Parathyroid adenoma (tissue), 2 donors: ENCODE data around the gene TBC1D16.

Experiments
- H2AFZ ChIP-seq: fragments of 300-600 bp; sonication (generic); one replicate; pipeline ENCODE4 v1.7.0; 2017; ENCODE audit warnings: antibody characterized with exemption, mild to moderate bottlenecking
- H3K27ac ChIP-seq: fragments of 300-600 bp; sonication (generic); one replicate; pipeline ENCODE4 v1.7.0; 2017
- H3K27me3 ChIP-seq: fragments of 300-600 bp; sonication (generic); one replicate; pipeline ENCODE4 v1.7.0; 2017; ENCODE audit warnings: low read length; ENCODE audit not compliant: control insufficient read depth, insufficient read depth
- H3K36me3 ChIP-seq: fragments of 300-600 bp; sonication (generic); one replicate; pipeline ENCODE4 v1.7.0; 2017; ENCODE audit warnings: low read length; ENCODE audit not compliant: control insufficient read depth, insufficient read depth
- H3K4me1 ChIP-seq: fragments of 300-600 bp; sonication (generic); one replicate; pipeline ENCODE4 v1.7.0; 2017; ENCODE audit warnings: control low read depth
- H3K4me2 ChIP-seq: fragments of 300-600 bp; sonication (generic); one replicate; pipeline ENCODE4 v1.7.0; 2017; ENCODE audit warnings: low read length
- H3K4me3 ChIP-seq: fragments of 300-600 bp; sonication (generic); one replicate; pipeline ENCODE4 v1.7.0; 2017; ENCODE audit warnings: low read depth, low read length
- H3K79me2 ChIP-seq: fragments of 300-600 bp; sonication (generic); one replicate; pipeline ENCODE4 v1.7.0; 2017; ENCODE audit warnings: control low read depth
- H3K9ac ChIP-seq: fragments of 300-600 bp; sonication (generic); one replicate; pipeline ENCODE4 v1.7.0; 2017; ENCODE audit warnings: mild to moderate bottlenecking
- H3K9me3 ChIP-seq: fragments of 300-600 bp; sonication (generic); one replicate; pipeline ENCODE4 v1.7.0; 2017; ENCODE audit warnings: low read length; ENCODE audit not compliant: control insufficient read depth
- CTCF ChIP-seq: fragments of 300-600 bp; sonication (generic); IDR thresholded peaks from one replicate; pipeline ENCODE4 v1.7.0; 2017; ENCODE audit warnings: antibody characterized with exemption, mild to moderate bottlenecking
- donor health status: primary hyperparathyroidism.

TBC1D16 gene

GRCh38 chr17:79981661-79982101, 54.0 kb downstream of the TBC1D16 start:
- Histone ChIP-seq H3K9me3 (no peaks in the 10 kb centered on the region), H3K4me3 (no peak overlapping the region), H3K27ac (no peak overlapping the region), H3K9ac (no peak overlapping the region), H2AFZ (no peak overlapping the region), H3K79me2 (peaks cover 5% of the 10 kb centered on the region), H3K4me1 (no peaks in the 10 kb centered on the region), H3K27me3 (no peaks in the 10 kb centered on the region), H3K4me2 (no peak overlapping the region), H3K36me3 (no peaks in the 10 kb centered on the region)
- no peak for TF ChIP-seq CTCF

GRCh38 chr17:79981090-79981489, 54.6 kb downstream of the TBC1D16 start:
- Histone ChIP-seq H3K27ac (no peak overlapping the region), H3K4me2 (no peak overlapping the region), H3K36me3 (no peaks in the 10 kb centered on the region), H3K79me2 (peaks cover 5% of the 10 kb centered on the region), H3K9me3 (no peaks in the 10 kb centered on the region), H3K4me3 (no peak overlapping the region), H3K4me1 (no peaks in the 10 kb centered on the region), H2AFZ (no peak overlapping the region), H3K9ac (no peak overlapping the region), H3K27me3 (no peaks in the 10 kb centered on the region)
- no peak for TF ChIP-seq CTCF

- no peak overlapping the region for H3K4me3 ChIP-seq
- H3K9me3 ChIP-seq: no peaks in the 10 kb centered on the region
- TF ChIP-seq CTCF: no peak
- no peak overlapping the region for H3K27ac ChIP-seq
- no peaks in the 10 kb centered on the region for H3K36me3 ChIP-seq
- H2AFZ ChIP-seq: no peak overlapping the region
- H3K27me3 ChIP-seq: no peaks in the 10 kb centered on the region
- H3K79me2 ChIP-seq: peaks cover 5% of the 10 kb centered on the region
- H3K9ac ChIP-seq: no peak overlapping the region
- H3K4me1 ChIP-seq: no peaks in the 10 kb centered on the region
- H3K4me2 ChIP-seq: no peak overlapping the region
Measured at GRCh38 chr17:79980246-79981043, 55.2 kb downstream of the TBC1D16 start.

GRCh38 chr17:79979816-79980215, 55.9 kb downstream of the TBC1D16 start:
- H3K36me3 ChIP-seq: no peaks in the 10 kb centered on the region
- H3K4me1 ChIP-seq: no peaks in the 10 kb centered on the region
- no peak overlapping the region for H3K4me2 ChIP-seq
- no peaks in the 10 kb centered on the region for H3K27me3 ChIP-seq
- no peaks in the 10 kb centered on the region for H3K9me3 ChIP-seq
- TF ChIP-seq CTCF: no peak
- no peak overlapping the region for H3K27ac ChIP-seq
- H2AFZ ChIP-seq: no peak overlapping the region
- H3K79me2 ChIP-seq: peaks cover 5% of the 10 kb centered on the region
- H3K9ac ChIP-seq: no peak overlapping the region
- no peak overlapping the region for H3K4me3 ChIP-seq
